ENCODE results near the gene ABCA1.
"Not testable (repeated sequence)": the region's sequence is repeated elsewhere in the genome, so short reads cannot be mapped to it uniquely, and the experiment has no call there.

ABCA1 gene

GRCh38 chr9:104934691-104935500, 6.9 kb upstream of the ABCA1 start:
- Histone ChIP-seq H3K14ac (ENCODE audit: low read length) (no peak overlapping the region), H3K18ac (ENCODE audit: low read length) (no peak overlapping the region), H2BK12ac (ENCODE audit: low read length) (no peak overlapping the region), H3K27ac (ENCODE audit: low read depth, low read length) (no peak overlapping the region), H3K36me3 (ENCODE audit: control insufficient read depth in 1 of 2, insufficient read depth in 2 of 2, low read length in 2 of 2) (no peaks in the 10 kb centered on the region), H3K9me3 (ENCODE audit: insufficient read depth, low read depth, low read length) (no peaks in the 10 kb centered on the region), H4K91ac (ENCODE audit: low read depth, low read length) (no peak overlapping the region), H2AFZ (ENCODE audit: insufficient read depth, low read length, poor library complexity) (no peak overlapping the region), H3K4ac (ENCODE audit: low read depth, low read length) (no peak overlapping the region), H2BK120ac (ENCODE audit: insufficient read depth, low read length, poor library complexity) (no peak overlapping the region), H3K4me1 (ENCODE audit: control insufficient read depth in 1 of 2, insufficient read depth in 2 of 2, low read length in 2 of 2) (peaks cover 0 to 2% of the 10 kb centered on the region in 2 experiments), H3K9ac (ENCODE audit: low read length) (no peak overlapping the region), H3K79me1 (ENCODE audit: low read length) (no peaks in the 10 kb centered on the region), H4K12ac (ENCODE audit: low read depth, low read length) (no peak overlapping the region), H3K4me2 (ENCODE audit: low read length) (no peak overlapping the region), H3K27me3 (ENCODE audit: insufficient read depth, low read length) (no peaks in the 10 kb centered on the region), H2BK5ac (ENCODE audit: low read depth, low read length, poor library complexity) (no peak overlapping the region), H2AK5ac (ENCODE audit: low read length) (no peak overlapping the region), H4K8ac (ENCODE audit: low read depth, low read length) (no peak overlapping the region), H3K79me2 (ENCODE audit: control insufficient read depth, insufficient read depth, low read length, poor library complexity) (no peaks in the 10 kb centered on the region), H3K23ac (ENCODE audit: low read length) (no peak overlapping the region), H3K4me3 (ENCODE audit: low read depth, low read length) (no peak overlapping the region)
- no peak for DNase-seq
- WGBS (ENCODE audit: extremely low coverage, insufficient coverage, insufficient read length), result no CpG with 5 or more reads among the region's 2 CpGs

- H3K36me3 ChIP-seq (ENCODE audit: control insufficient read depth in 1 of 2, insufficient read depth in 2 of 2, low read length in 2 of 2); H3K27me3 ChIP-seq (ENCODE audit: insufficient read depth, low read length); H3K4me3 ChIP-seq (ENCODE audit: low read depth, low read length); H2BK5ac ChIP-seq (ENCODE audit: low read depth, low read length, poor library complexity); H2AFZ ChIP-seq (ENCODE audit: insufficient read depth, low read length, poor library complexity); H4K12ac ChIP-seq (ENCODE audit: low read depth, low read length); H3K9me3 ChIP-seq (ENCODE audit: insufficient read depth, low read depth, low read length); H2AK5ac ChIP-seq (ENCODE audit: low read length); H3K4me1 ChIP-seq (ENCODE audit: control insufficient read depth in 1 of 2, insufficient read depth in 2 of 2, low read length in 2 of 2); H4K91ac ChIP-seq (ENCODE audit: low read depth, low read length); H3K4ac ChIP-seq (ENCODE audit: low read depth, low read length); H3K18ac ChIP-seq (ENCODE audit: low read length); H2BK12ac ChIP-seq (ENCODE audit: low read length); H2BK120ac ChIP-seq (ENCODE audit: insufficient read depth, low read length, poor library complexity); H3K4me2 ChIP-seq (ENCODE audit: low read length); H3K79me2 ChIP-seq (ENCODE audit: control insufficient read depth, insufficient read depth, low read length, poor library complexity); H3K79me1 ChIP-seq (ENCODE audit: low read length); H3K9ac ChIP-seq (ENCODE audit: low read length); H3K23ac ChIP-seq (ENCODE audit: low read length); H3K27ac ChIP-seq (ENCODE audit: low read depth, low read length); H3K14ac ChIP-seq (ENCODE audit: low read length); H4K8ac ChIP-seq (ENCODE audit: low read depth, low read length): not testable (repeated sequence)
- peak; percentile 61 to 78 for DNase-seq
- WGBS (ENCODE audit: extremely low coverage, insufficient coverage, insufficient read length), result no CpG with 5 or more reads among the region's 2 CpGs
These were observed 5.1 kb upstream of the ABCA1 start for GRCh38 chr9:104933091-104933490.

- Histone ChIP-seq H3K23ac (ENCODE audit: low read length) (no peak overlapping the region), H3K36me3 (ENCODE audit: control insufficient read depth in 1 of 2, insufficient read depth in 2 of 2, low read length in 2 of 2) (no peaks in the 10 kb centered on the region), H2BK5ac (ENCODE audit: low read depth, low read length, poor library complexity) (no peak overlapping the region), H3K4me2 (ENCODE audit: low read length) (no peak overlapping the region), H3K4me1 (ENCODE audit: control insufficient read depth in 1 of 2, insufficient read depth in 2 of 2, low read length in 2 of 2) (peaks cover 0 to 8% of the 10 kb centered on the region in 2 experiments), H4K12ac (ENCODE audit: low read depth, low read length) (no peak overlapping the region), H2AK5ac (ENCODE audit: low read length) (no peak overlapping the region), H3K14ac (ENCODE audit: low read length) (no peak overlapping the region), H3K27me3 (ENCODE audit: insufficient read depth, low read length) (no peaks in the 10 kb centered on the region), H2BK120ac (ENCODE audit: insufficient read depth, low read length, poor library complexity) (no peak overlapping the region), H2AFZ (ENCODE audit: insufficient read depth, low read length, poor library complexity) (no peak overlapping the region), H3K9me3 (ENCODE audit: insufficient read depth, low read depth, low read length) (no peaks in the 10 kb centered on the region), H3K4me3 (ENCODE audit: low read depth, low read length) (no peak overlapping the region), H3K9ac (ENCODE audit: low read length) (no peak overlapping the region), H3K79me2 (ENCODE audit: control insufficient read depth, insufficient read depth, low read length, poor library complexity) (peaks cover 2% of the 10 kb centered on the region), H4K8ac (ENCODE audit: low read depth, low read length) (no peak overlapping the region), H3K18ac (ENCODE audit: low read length) (no peak overlapping the region), H2BK12ac (ENCODE audit: low read length) (no peak overlapping the region), H3K4ac (ENCODE audit: low read depth, low read length) (no peak overlapping the region), H4K91ac (ENCODE audit: low read depth, low read length) (no peak overlapping the region), H3K27ac (ENCODE audit: low read depth, low read length) (no peak overlapping the region), H3K79me1 (ENCODE audit: low read length) (peaks cover 9% of the 10 kb centered on the region)
- no CpG with 5 or more reads among the region's 4 CpGs for WGBS (ENCODE audit: extremely low coverage, insufficient coverage, insufficient read length)
- DNase-seq, result no peak
These were observed 3.3 kb upstream of the ABCA1 start for GRCh38 chr9:104931256-104931655.

GRCh38 chr9:104927216-104927911, 591 bp downstream of the ABCA1 start:
- peak overlapping the region; percentile 17 for H4K91ac ChIP-seq (ENCODE audit: low read depth, low read length)
- H2BK120ac ChIP-seq (ENCODE audit: insufficient read depth, low read length, poor library complexity), result no peak overlapping the region
- peak overlapping the region; percentile 14 for H4K8ac ChIP-seq (ENCODE audit: low read depth, low read length)
- no CpG with 5 or more reads among the region's 44 CpGs for WGBS (ENCODE audit: extremely low coverage, insufficient coverage, insufficient read length)
- no peak overlapping the region for H4K12ac ChIP-seq (ENCODE audit: low read depth, low read length)
- H3K18ac ChIP-seq (ENCODE audit: low read length), result no peak overlapping the region
- no peak overlapping the region for H2AK5ac ChIP-seq (ENCODE audit: low read length)
- peak overlapping the region; percentile 10 for H3K14ac ChIP-seq (ENCODE audit: low read length)
- no peak overlapping the region for H3K27ac ChIP-seq (ENCODE audit: low read depth, low read length)
- H3K36me3 ChIP-seq (ENCODE audit: control insufficient read depth in 1 of 2, insufficient read depth in 2 of 2, low read length in 2 of 2), result no peaks in the 10 kb centered on the region
- peak overlapping the region; percentile 73 for H3K4me3 ChIP-seq (ENCODE audit: low read depth, low read length)
- DNase-seq, result peak; percentile 33 to 61
- H3K79me2 ChIP-seq (ENCODE audit: control insufficient read depth, insufficient read depth, low read length, poor library complexity), result peaks cover 2% of the 10 kb centered on the region
- H3K9me3 ChIP-seq (ENCODE audit: insufficient read depth, low read depth, low read length), result no peaks in the 10 kb centered on the region
- no peak overlapping the region for H3K23ac ChIP-seq (ENCODE audit: low read length)
- H3K27me3 ChIP-seq (ENCODE audit: insufficient read depth, low read length), result no peaks in the 10 kb centered on the region
- H3K4me2 ChIP-seq (ENCODE audit: low read length), result peak overlapping the region; percentile 74
- no peak overlapping the region for H2BK5ac ChIP-seq (ENCODE audit: low read depth, low read length, poor library complexity)
- H2AFZ ChIP-seq (ENCODE audit: insufficient read depth, low read length, poor library complexity), result peak overlapping the region; percentile 1
- peaks cover 0 to 6% of the 10 kb centered on the region in 2 experiments for H3K4me1 ChIP-seq (ENCODE audit: control insufficient read depth in 1 of 2, insufficient read depth in 2 of 2, low read length in 2 of 2)
- peaks cover 9% of the 10 kb centered on the region for H3K79me1 ChIP-seq (ENCODE audit: low read length)
- H3K9ac ChIP-seq (ENCODE audit: low read length), result peak overlapping the region; percentile 38
- no peak overlapping the region for H3K4ac ChIP-seq (ENCODE audit: low read depth, low read length)
- H2BK12ac ChIP-seq (ENCODE audit: low read length), result no peak overlapping the region

Measured in trophoblast cell (in vitro differentiated cells and primary cell).